UCSD-AML1 (cell line): ENCODE results near the gene VAV2.

Experiments
- DNase-seq: peaks from one replicate; lab custom pipeline; 2025; ENCODE audit not compliant: unreplicated experiment; lab: John Stamatoyannopoulos, UW

VAV2 gene

GRCh38 chr9:133991964-133992779 lies at the start of gene VAV2:
Gene VAV2, minus strand, starts transcription at chr9:133992324. Its CDS starts 46 bp downstream, at chr9:133992278.
- peak; percentile 60 for DNase-seq

- DNase-seq = no peak
Observed at GRCh38 chr9:134041649-134041962, 49.5 kb upstream of the VAV2 start.

GRCh38 chr9:134040781-134041648 lies 48.9 kb upstream of the VAV2 start:
- DNase-seq = no peak

- DNase-seq = no peak
Observed at GRCh38 chr9:134040176-134040565, 48.0 kb upstream of the VAV2 start.

- DNase-seq = no peak
Observed at GRCh38 chr9:134039386-134040175, 47.5 kb upstream of the VAV2 start.

- DNase-seq = no peak
Observed at GRCh38 chr9:134037641-134038040, 45.5 kb upstream of the VAV2 start.

GRCh38 chr9:134036130-134036529 lies 44.0 kb upstream of the VAV2 start:
- no peak for DNase-seq

- no peak for DNase-seq
Observed at GRCh38 chr9:134035041-134036039, 43.2 kb upstream of the VAV2 start.

GRCh38 chr9:134034215-134035040 lies 42.3 kb upstream of the VAV2 start:
- no peak for DNase-seq

GRCh38 chr9:134033516-134034214 lies 41.5 kb upstream of the VAV2 start:
- no peak for DNase-seq

GRCh38 chr9:134032456-134033222 lies 40.5 kb upstream of the VAV2 start:
- no peak for DNase-seq

GRCh38 chr9:134031783-134032182 lies 39.7 kb upstream of the VAV2 start:
- DNase-seq = no peak

- no peak for DNase-seq
Observed at GRCh38 chr9:134030821-134031470, 38.8 kb upstream of the VAV2 start.

GRCh38 chr9:134029248-134030226 lies 37.4 kb upstream of the VAV2 start:
- DNase-seq = no peak

GRCh38 chr9:134028575-134029247 lies 36.6 kb upstream of the VAV2 start:
- DNase-seq = no peak

GRCh38 chr9:134028076-134028475 lies 36.0 kb upstream of the VAV2 start:
- no peak for DNase-seq
